ENCODE results near the gene ANKRD33B. TPM values are rescaled to one million over a fixed set of nuclear protein-coding genes. Genes with fewer than 3 reads are reported as not detected.

Gene ANKRD33B
- total RNA-seq: 3.1 and 6.9 TPM in 2 replicates

GRCh38 chr5:10563945-10564837, at the start of gene ANKRD33B:
TSS of gene ANKRD33B (plus strand) at chr5:10564070. CDS start at chr5:10564468, 398 bp downstream.

Small RNA genes within 50 kb of the gene (small RNA-seq; reads per million reads assigned to genes)
- gene AC012629.4: not detected
- not detected for gene AC112200.1

Other genes starting within 250 kb of the ANKRD33B start
- 62.3 and 66.6 TPM in 2 replicates for gene MARCHF6, start 210.4 kb upstream of the ANKRD33B start, total RNA-seq
- gene ROPN1L, start 122.2 kb upstream of the ANKRD33B start, total RNA-seq: 0.96 and 1.3 TPM in 2 replicates
- 45.1 and 49.5 TPM in 2 replicates for gene DAP, start 197.2 kb downstream of the ANKRD33B start, total RNA-seq

Data from vein endothelial cell (primary cell).